Measurements from ENCODE around the gene UNC13B.

Gene UNC13B

GRCh38 chr9:35333551-35333950, 171.7 kb downstream of the UNC13B start:
- TF ChIP-seq NFIC (IDR thresholded peaks at IDR 0.05), result no peak
- no peak for TF ChIP-seq TAF1 (IDR thresholded peaks at IDR 0.05; ENCODE audit: low read depth)

GRCh38 chr9:35335164-35335563, 173.4 kb downstream of the UNC13B start:
- TF ChIP-seq CEBPB (IDR thresholded peaks at IDR 0.05) (no peak), USF1 (IDR thresholded peaks at IDR 0.05) (no peak), ZBTB7A (IDR thresholded peaks at IDR 0.05; ENCODE audit: low read depth) (no peak), TCF12 (IDR thresholded peaks at IDR 0.05; ENCODE audit: low read depth) (no peak), EP300 (IDR thresholded peaks at IDR 0.05; ENCODE audit: borderline replicate concordance) (no peak), MAX (IDR thresholded peaks at IDR 0.05) (no peak), TAF1 (IDR thresholded peaks at IDR 0.05; ENCODE audit: low read depth) (no peak), REST (IDR thresholded peaks at IDR 0.05; ENCODE audit: low read depth) (no peak), CREB1 (IDR thresholded peaks at IDR 0.05; ENCODE audit: low read depth) (no peak), NFIC (IDR thresholded peaks at IDR 0.05) (no peak), EGR1 (IDR thresholded peaks at IDR 0.05) (no peak), YY1 (IDR thresholded peaks at IDR 0.05; ENCODE audit: low read depth) (no peak), RAD21 (IDR thresholded peaks at IDR 0.05; ENCODE audit: low read depth) (no peak), TEAD4 (IDR thresholded peaks at IDR 0.05) (no peak), FOXM1 (IDR thresholded peaks at IDR 0.05; ENCODE audit: borderline replicate concordance, low read depth) (no peak)

GRCh38 chr9:35338086-35338485, 176.3 kb downstream of the UNC13B start:
- TF ChIP-seq NFIC (IDR thresholded peaks at IDR 0.05) (no peak), EP300 (IDR thresholded peaks at IDR 0.05; ENCODE audit: borderline replicate concordance) (no peak), TCF12 (IDR thresholded peaks at IDR 0.05; ENCODE audit: low read depth) (no peak), YY1 (IDR thresholded peaks at IDR 0.05; ENCODE audit: low read depth) (no peak), TAF1 (IDR thresholded peaks at IDR 0.05; ENCODE audit: low read depth) (no peak), MAX (IDR thresholded peaks at IDR 0.05) (no peak), ZBTB7A (IDR thresholded peaks at IDR 0.05; ENCODE audit: low read depth) (no peak), REST (IDR thresholded peaks at IDR 0.05; ENCODE audit: low read depth) (no peak), CEBPB (IDR thresholded peaks at IDR 0.05) (no peak)

DNA sequence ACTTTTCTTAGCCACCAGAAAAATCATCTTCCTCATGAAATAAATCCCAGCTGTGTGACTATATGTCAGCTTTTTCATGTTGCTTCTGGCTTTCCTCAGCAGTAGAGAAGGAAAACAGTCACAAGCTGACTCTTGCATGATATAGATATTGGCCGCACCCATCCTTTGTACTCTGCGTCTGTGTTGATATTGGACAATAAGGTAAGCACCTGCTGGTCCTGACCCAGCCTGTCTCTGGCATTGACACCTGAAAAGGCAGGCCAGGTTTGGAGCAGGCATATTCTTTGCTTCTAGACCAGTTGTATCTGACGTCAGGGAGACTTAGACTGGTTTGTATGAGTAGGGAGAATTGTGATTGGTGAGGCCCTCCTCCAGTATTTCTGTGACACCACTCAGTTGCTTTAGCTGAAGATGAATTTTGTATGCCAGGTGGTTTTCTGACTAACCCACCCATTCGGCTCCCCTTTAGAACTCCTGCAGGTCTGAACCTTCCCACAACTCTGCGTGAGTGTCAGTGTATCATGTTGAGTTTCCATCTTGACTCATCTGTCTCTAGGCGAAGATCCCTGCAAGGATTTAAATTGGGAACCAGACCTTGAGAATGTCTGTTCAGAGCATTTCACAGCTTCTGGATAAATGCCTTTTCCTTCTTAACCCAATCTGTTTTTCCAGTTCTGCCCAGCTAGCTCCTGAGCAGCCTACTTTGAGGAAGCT, 176.9 kb downstream of the UNC13B start:
- no peak for TF ChIP-seq USF1 (IDR thresholded peaks at IDR 0.05)

DNA sequence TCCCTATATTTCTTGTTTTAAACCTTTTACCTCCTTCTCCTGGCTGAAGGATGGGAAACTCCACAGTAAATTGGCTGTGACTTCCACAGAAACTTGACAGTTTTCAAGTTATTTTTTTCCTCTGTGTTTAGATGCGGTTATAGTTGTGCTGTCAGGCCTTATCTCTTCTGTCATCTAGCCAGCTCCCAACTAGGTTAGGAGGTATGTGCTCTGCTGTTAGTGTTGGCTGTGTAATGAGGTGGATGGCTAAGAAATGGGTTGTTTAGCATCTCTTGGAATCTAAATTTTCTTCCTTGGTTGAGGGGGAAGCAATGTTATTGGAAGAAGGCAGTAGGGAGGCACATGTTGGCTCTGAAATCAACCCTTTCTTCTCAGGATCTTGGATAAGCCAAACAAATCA, 178.2 kb downstream of the UNC13B start:
- TF ChIP-seq TEAD4 (IDR thresholded peaks at IDR 0.05) (no peak), RAD21 (IDR thresholded peaks at IDR 0.05; ENCODE audit: low read depth) (no peak), EP300 (IDR thresholded peaks at IDR 0.05; ENCODE audit: borderline replicate concordance) (no peak), CEBPB (IDR thresholded peaks at IDR 0.05) (no peak), FOXM1 (IDR thresholded peaks at IDR 0.05; ENCODE audit: borderline replicate concordance, low read depth) (no peak), ZBTB7A (IDR thresholded peaks at IDR 0.05; ENCODE audit: low read depth) (no peak), TCF12 (IDR thresholded peaks at IDR 0.05; ENCODE audit: low read depth) (no peak), YY1 (IDR thresholded peaks at IDR 0.05; ENCODE audit: low read depth) (no peak), REST (IDR thresholded peaks at IDR 0.05; ENCODE audit: low read depth) (no peak), USF1 (IDR thresholded peaks at IDR 0.05) (no peak), TAF1 (IDR thresholded peaks at IDR 0.05; ENCODE audit: low read depth) (no peak), CREB1 (IDR thresholded peaks at IDR 0.05; ENCODE audit: low read depth) (no peak), MAX (IDR thresholded peaks at IDR 0.05) (no peak), NFIC (IDR thresholded peaks at IDR 0.05) (no peak), EGR1 (IDR thresholded peaks at IDR 0.05) (no peak)
